Brain pericyte (primary cell): ENCODE data around the gene EFTUD2.
"Not testable (repeated sequence)": the region's sequence is repeated elsewhere in the genome, so short reads cannot be mapped to it uniquely, and the experiment has no call there.

Experiments
- DNase-seq: peaks from one replicate; pipeline ENCODE4 v3.0.0-alpha.2; 2012; ENCODE audit warnings: low read depth, low spot score

EFTUD2 gene

DNA sequence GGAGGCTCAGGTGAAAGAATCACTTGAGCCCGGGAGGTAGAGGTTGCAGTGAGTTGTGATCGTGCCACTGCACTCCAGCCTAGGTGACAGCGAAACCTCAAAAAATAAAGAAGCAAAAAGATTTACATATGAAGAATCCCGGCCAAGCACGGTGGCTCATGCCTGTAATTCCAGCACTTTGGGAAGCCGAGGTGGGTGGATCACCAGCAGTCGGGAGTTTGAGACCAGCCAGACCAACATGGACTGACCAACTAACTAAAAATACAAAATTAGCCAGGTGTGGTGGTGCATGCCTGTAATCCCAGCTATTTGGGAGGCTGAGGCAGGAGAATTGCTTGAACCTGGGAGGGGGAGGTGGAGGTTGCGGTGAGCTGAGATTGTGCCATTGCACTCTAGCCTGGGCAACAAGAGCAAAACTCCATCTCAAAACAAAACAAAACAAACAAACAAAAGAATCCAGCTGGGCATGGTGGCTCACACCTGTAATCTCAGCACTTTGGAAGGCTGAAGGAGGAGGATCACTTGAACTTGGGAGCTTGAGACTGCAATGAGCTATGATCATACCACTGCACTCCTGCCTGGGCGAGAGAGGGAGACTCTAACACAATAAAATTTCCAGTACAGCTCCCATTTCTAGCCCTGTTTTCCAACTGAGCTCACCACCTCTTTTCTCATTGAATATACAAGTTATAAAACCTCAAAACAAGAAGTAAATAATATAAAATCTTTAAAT is 90.4 kb downstream of the EFTUD2 start:
- DNase-seq = not testable (repeated sequence)

DNA sequence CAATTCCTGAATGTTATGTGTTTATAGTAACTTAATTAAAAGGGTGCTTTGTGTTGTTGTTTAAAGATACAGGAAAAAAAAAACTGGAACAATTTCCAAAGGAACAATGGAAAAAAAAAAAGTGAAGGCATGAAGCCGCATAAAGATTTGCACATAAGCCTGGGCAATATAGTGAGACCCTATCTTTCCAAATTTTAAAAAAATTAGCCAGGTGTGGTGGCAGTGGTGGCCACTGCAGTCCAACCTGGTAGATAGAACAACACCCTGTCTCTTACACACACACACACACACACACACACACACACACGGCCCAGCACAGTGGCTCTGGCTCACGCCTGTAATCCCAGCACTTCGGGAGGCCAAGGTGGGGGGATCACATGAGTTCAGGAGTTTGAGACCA is 91.1 kb downstream of the EFTUD2 start:
- no peak for DNase-seq

DNA sequence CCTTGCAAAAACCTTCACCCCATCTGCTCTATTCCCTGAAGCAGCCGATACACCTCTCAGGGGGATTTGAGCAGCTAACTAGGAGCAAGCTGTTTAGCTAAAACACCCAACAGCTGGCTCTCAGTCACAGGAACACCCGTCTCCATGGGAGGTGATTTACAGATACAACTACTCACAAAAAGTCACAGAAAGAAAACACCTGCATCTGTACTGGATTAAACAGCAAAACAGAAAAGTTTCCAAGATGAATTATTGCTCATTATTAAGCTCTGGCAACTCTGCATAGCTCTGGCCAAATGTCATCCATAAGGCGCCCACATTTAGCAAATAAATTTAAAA is 91.5 kb downstream of the EFTUD2 start:
- no peak for DNase-seq

GRCh38 chr17:44807093-44807816 is 92.0 kb downstream of the EFTUD2 start:
- no peak for DNase-seq

- DNase-seq = no peak
Measured at GRCh38 chr17:44804302-44805089, 94.7 kb downstream of the EFTUD2 start.

DNA sequence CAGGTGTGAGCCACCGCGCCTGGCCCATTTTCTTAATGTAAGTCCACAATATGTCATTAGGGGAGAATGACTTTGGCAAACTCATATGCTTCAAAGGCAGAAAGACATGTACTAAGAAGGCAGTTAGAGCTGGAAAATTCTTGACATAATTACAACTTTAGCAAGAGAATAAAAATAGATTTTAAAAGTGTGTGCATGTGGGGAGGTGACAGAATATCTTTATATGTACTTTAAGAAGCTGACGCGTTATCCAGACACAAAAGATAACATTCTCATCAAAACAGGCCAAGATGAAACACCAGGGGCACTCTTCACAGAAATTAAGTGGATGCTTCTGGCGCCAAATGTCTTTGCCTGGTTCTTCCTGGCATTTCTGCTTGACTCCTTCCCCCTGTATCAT is 97.4 kb downstream of the EFTUD2 start:
- DNase-seq = no peak
